ENCODE data around the gene TBC1D5. TPM values are rescaled to one million over a fixed set of nuclear protein-coding genes. Genes with fewer than 3 reads are reported as not detected.

Gene TBC1D5
- total and polyA plus RNA-seq, 2 of the 4 experiments (the other 2 are of a cell fraction), result 16.4 to 57.0 TPM

DNA sequence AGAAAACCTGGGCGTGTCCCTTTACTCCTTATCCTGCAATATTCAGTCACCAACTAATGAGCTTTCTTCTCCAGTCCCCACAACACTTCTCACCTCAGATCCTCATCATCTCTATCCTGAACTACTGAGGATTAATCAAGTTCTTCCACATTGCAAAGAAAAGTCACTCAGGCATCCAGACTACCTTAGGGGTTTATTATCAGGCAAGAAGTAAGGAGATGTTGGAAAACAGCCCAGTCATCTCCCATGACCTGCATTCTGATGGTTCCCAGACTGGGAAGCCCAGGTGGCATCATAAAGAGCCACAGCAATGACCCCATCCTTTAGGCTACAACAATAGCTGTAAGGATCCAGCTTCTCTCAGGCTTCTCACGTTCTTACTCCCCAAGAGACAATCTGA, 3.5 kb upstream of the TBC1D5 start:
- Histone ChIP-seq H4K8ac (ENCODE audit: low read depth in 2 of 2, low read length in 2 of 2) (no peak overlapping the region), H3K4ac (ENCODE audit: low read depth, low read length) (no peak overlapping the region), H4K5ac (ENCODE audit: low read depth, low read length) (no peak overlapping the region), H3K4me3 (ENCODE audit: insufficient read depth, low read depth, low read length) (no peak overlapping the region), H3K4me1 (ENCODE audit: control insufficient read depth, insufficient read depth, low read length) (no peaks in the 10 kb centered on the region; the same call in 1 of the 2 replicates), H2BK120ac (ENCODE audit: low read depth, low read length) (no peak overlapping the region), H2BK15ac (ENCODE audit: low read depth, low read length) (no peak overlapping the region), H3K9me3 (ENCODE audit: control insufficient read depth, insufficient read depth, low read length) (no peaks in the 10 kb centered on the region), H3K79me1 (ENCODE audit: low read depth in 1 of 2, low read length in 2 of 2) (peaks cover 0 to 2% of the 10 kb centered on the region in 2 experiments; a peak in 2 of 4 replicates), H3K14ac (replicated peaks; ENCODE audit: low read depth, low read length) (no peak overlapping the region), H2BK20ac (ENCODE audit: low read depth, low read length) (no peak overlapping the region), H2AK9ac (replicated peaks; ENCODE audit: low read depth, low read length, poor library complexity) (no peak overlapping the region), H3K4me2 (ENCODE audit: low read depth, low read length) (no peak overlapping the region), H3K27ac (ENCODE audit: insufficient read depth, low read length) (no peak overlapping the region), H3K9me1 (ENCODE audit: insufficient read depth, low read length) (no peaks in the 10 kb centered on the region), H3K56ac (ENCODE audit: extremely low read depth, insufficient read depth, low read length) (no peak overlapping the region), H3K27me3 (ENCODE audit: control insufficient read depth, insufficient read depth, low read length) (no peaks in the 10 kb centered on the region), H3K36me3 (ENCODE audit: control insufficient read depth, insufficient read depth, low read length) (no peaks in the 10 kb centered on the region), H2AFZ (replicated peaks; ENCODE audit: low read length, poor library complexity) (no peak overlapping the region), H4K91ac (ENCODE audit: insufficient read depth, low read depth, low read length) (no peak overlapping the region), H3K18ac (ENCODE audit: low read depth, low read length) (no peak overlapping the region), H2BK5ac (ENCODE audit: low read depth, low read length, poor library complexity, severe bottlenecking) (no peak overlapping the region), H3K9ac (ENCODE audit: low read depth, low read length) (no peak overlapping the region), H4K20me1 (ENCODE audit: insufficient read depth, low read length) (no peaks in the 10 kb centered on the region), H2AK5ac (ENCODE audit: low read depth, low read length) (no peak overlapping the region), H3K23ac (ENCODE audit: low read depth, low read length) (no peak overlapping the region)
- dilution Hi-C loops (cut with HindIII; ENCODE audit: low sequenced_read_pairs, unreplicated experiment), result no loop called here
- BruUV-seq (replicated peaks), result no TSS peak
- in situ Hi-C loops (cut with MboI; ENCODE audit: low sequenced_read_pairs), result no loop called here
- no peak for TF ChIP-seq CEBPB (IDR thresholded peaks at IDR 0.05; ENCODE audit: low read depth, low read length)
- no peak for TF ChIP-seq BHLHE40 (IDR thresholded peaks at IDR 0.05; ENCODE audit: low read depth, low read length)
- TF ChIP-seq RAD21 (IDR thresholded peaks at IDR 0.05; ENCODE audit: low read length), result no peak
- TF ChIP-seq, protein P1, sequence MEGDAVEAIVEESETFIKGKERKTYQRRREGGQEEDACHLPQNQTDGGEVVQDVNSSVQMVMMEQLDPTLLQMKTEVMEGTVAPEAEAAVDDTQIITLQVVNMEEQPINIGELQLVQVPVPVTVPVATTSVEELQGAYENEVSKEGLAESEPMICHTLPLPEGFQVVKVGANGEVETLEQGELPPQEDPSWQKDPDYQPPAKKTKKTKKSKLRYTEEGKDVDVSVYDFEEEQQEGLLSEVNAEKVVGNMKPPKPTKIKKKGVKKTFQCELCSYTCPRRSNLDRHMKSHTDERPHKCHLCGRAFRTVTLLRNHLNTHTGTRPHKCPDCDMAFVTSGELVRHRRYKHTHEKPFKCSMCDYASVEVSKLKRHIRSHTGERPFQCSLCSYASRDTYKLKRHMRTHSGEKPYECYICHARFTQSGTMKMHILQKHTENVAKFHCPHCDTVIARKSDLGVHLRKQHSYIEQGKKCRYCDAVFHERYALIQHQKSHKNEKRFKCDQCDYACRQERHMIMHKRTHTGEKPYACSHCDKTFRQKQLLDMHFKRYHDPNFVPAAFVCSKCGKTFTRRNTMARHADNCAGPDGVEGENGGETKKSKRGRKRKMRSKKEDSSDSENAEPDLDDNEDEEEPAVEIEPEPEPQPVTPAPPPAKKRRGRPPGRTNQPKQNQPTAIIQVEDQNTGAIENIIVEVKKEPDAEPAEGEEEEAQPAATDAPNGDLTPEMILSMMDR (conservative IDR thresholded peaks at IDR 0.05; ENCODE audit: low read depth, low read length), result no peak
- no peak for TF ChIP-seq RCOR1 (IDR thresholded peaks at IDR 0.05; ENCODE audit: insufficient replicate concordance, low read length)
- no peak for TF ChIP-seq POLR2A (IDR thresholded peaks at IDR 0.05; ENCODE audit: low read depth, low read length)
- WGBS, 2 experiments (ENCODE audit: extremely low coverage in 2 of 2, insufficient read length in 1 of 2), result 40% methylated on average over 1 of the region's 2 CpGs; no CpG with 5 or more reads in 1 of the 2 experiments
- CTCF ChIA-PET, result no interaction called here
- intact Hi-C loops (cut with micrococcal nuclease), result loop anchor here (10.0 kb wide), 1 partner anchor 491 kb away; no protein-coding TSS in a partner anchor
- DNase-seq, result no peak
- POLR2A ChIA-PET (ENCODE audit: unreplicated experiment), result no interaction called here
- no peak for ATAC-seq (ENCODE audit: low read depth)

Measured in IMR-90 (cell line).